GM21786 (cell line): ENCODE results near the gene ZNF780B.
"Not testable (repeated sequence)": the region's sequence is repeated elsewhere in the genome, so short reads cannot be mapped to it uniquely, and the experiment has no call there.

Source experiments
- ATAC-seq: cut with Tn5 transposase; IDR thresholded peaks from one replicate; pipeline ENCODE4 v1.9.1; 2021; ENCODE audit not compliant: unreplicated experiment

ZNF780B gene

DNA sequence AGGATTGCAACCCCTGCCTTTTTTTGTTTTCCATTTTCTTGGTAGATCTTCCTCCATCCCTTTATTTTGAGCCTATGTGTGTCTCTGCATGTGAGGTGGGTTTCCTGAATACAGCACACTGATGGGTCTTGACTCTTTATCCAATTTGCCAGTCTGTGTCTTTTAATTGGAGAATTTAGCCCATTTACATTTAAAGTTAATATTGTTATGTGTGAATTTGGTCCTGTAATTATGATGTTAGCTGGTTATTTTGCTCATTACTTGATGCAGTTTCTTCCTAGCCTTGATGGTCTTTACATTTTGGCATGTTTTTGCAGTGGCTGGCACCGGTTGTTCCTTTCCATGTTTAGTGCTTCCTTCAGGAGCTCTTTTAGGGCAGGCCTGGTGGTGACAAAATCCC, 14.3 kb downstream of the ZNF780B start:
- ATAC-seq = not testable (repeated sequence)

DNA sequence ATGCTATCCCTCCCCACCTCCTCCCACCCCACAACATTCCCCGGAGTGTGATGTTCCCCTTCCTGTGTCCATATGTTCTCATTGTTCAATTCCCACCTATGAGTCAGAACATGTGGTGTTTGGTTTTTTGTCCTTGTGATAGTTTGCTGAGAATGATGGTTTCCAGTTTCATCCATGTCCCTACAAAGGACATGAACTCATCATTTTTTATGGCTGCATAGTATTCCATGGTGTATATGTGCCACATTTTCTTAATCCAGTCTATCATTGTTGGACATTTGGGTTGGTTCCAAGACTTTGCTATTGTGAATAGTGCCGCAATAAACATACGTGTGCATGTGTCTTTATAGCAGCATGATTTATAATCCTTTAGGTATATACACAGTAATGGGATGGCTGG, 18.0 kb downstream of the ZNF780B start:
- ATAC-seq = not testable (repeated sequence)

DNA sequence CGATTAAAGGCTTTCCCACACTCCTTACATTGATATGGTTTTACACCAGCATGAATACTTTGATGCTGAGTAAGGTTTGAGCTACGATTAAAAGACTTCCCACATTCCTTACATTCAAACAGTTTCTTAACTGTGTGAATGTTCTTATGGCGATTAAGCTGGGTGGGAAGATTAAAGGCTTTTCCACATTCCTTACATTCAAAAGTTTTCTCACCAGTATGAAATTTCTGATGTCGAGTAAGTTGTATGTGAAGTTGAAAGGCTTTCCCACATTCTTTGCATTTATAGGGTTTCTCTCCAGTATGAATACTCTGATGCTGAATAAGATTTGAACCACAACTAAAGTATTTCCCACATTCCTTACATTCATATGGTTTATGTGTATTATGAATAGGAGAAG, 20.0 kb downstream of the ZNF780B start:
- no peak for ATAC-seq

DNA sequence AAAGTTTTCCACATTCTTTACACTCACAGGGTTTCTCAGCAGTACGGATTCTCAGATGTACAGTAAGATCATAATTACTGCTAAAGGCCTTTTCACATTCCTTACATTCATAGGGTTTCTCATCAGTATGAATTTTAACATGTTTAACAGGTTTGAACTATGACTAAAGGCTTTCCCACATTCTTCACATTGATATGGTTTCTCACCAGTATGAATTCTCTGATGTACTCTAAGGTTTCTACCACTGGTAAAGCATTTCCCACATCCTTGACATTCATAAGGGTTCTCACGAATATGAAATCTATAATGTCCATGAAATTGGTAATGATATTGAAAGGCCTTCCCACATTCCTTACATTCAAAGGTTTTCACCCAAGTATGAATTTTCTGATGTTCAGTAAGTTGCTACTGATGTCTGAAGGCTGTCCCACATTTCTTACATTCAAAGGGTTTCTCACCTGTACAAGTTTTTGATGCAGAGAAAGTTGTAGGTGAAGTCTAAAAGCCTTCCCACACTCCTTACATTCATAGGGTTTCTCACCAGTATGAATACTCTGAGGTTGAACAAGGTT, 22.0 kb downstream of the ZNF780B start:
- no peak for ATAC-seq

DNA sequence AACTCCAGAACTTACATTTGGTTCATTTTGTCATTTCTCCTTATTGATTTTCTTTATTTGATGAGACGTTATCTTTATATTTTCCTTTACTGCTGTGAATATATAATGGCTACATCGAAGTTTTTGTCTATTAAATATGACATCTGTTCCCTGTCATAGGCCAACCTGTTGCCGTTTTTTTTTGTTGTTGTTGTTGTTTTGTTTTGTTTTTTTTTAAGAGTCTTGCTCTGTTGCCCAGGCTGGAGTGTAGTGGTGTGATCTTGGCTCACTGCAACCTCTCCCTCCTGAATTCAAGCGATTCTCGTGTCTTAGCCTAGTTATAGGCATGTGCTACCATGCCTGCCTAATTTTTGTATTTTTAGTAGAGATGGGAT, 29.4 kb downstream of the ZNF780B start:
- ATAC-seq = no peak

DNA sequence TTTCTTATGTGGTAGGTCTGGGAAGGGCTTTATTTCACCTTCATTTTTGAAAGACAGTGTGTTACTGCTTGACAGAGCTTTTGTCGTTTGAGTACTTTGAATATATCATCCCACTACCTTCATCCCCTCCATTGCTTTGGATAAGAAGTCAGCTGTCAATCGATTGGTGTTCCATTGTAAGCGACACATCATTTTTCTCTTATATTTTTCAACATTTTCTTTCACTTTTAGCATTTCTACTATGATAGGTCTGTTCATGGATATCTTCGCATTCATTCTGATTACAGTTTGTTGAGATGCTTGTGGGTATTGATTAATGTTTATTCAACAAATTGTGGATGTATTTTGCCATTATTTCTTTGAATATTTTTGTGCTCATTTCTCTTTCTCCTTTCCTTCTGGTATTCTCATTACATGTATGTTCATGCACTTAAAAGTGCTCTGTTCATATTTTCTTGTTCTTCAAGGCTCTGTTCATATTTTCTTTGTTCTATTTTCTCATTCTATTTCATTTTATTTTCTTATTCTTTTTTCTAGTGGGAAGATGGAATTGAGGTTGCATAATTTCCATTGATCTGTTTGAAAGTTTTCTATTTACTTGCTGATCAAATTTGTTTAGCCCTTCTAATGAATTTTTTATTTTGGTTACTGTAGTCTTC, 30.0 kb downstream of the ZNF780B start:
- ATAC-seq = no peak

DNA sequence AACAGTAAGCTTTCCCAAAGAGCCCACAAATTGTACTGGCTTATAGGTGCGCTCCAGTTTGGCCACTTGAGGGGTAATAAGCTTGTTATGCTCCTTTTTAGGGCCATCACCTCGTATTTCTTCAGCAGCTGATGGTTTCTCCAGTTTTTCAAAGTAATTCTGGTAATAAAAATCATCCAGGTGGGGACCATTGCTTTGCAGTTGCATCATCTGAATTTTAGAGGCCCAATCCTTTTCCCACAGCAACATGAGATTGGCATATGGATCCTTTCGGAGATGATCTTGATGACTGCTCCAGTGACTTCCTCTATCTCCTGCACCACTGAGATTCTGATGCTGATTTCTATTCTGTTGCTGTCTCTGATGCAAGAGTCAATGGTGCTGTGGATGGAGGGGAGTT, 32.1 kb downstream of the ZNF780B start:
- ATAC-seq = no peak

DNA sequence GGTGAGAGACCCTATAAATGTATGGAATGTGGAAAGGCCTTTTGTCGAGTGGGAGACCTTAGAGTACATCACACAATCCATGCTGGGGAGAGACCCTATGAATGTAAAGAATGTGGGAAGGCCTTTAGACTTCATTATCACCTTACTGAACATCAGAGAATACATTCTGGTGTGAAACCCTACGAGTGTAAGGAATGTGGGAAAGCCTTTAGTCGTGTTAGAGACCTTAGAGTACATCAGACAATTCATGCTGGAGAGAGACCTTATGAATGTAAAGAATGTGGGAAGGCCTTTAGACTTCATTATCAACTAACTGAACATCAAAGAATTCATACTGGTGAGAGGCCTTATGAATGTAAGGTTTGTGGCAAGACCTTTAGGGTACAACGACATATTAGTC, 42.0 kb downstream of the ZNF780B start:
- ATAC-seq = no peak

DNA sequence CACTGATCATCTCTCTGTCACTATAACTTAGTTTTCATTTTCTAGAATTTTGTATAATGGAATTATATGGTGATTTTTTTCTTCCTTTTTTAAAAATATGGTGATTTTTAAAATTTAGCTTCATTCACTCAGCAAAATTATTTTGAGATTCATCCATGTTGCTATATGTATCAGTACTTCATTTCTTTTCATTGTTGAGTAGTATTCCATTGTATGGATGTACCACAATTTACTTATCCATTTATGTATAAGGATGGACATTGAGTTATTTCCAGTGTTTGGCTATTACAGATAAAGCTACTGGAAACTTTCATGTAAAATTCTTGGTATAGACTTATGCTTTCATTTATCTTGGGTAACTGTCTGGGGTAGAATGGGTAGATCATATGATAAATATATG, 46.4 kb downstream of the ZNF780B start:
- no peak for ATAC-seq

DNA sequence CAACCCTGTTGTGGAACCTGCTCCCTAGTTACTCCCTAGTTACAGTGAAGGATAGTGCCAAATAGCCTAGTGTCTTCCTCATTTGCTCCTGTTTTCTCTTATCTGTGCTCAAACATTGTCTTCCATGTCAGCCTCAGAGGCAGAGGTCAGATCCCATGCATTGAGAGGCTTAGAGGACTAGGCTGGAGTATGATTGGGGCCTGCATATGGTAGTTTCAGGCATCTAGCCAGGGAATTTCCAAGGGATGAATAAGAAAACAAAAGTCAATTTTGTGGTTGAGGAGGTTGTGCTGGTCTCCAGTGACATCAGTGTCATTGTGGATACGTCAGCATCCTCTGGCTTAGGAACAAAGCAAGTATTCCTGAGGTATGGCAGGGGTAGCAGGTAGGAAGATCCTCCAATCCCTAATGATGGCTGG, 49.7 kb downstream of the ZNF780B start:
- ATAC-seq = no peak

DNA sequence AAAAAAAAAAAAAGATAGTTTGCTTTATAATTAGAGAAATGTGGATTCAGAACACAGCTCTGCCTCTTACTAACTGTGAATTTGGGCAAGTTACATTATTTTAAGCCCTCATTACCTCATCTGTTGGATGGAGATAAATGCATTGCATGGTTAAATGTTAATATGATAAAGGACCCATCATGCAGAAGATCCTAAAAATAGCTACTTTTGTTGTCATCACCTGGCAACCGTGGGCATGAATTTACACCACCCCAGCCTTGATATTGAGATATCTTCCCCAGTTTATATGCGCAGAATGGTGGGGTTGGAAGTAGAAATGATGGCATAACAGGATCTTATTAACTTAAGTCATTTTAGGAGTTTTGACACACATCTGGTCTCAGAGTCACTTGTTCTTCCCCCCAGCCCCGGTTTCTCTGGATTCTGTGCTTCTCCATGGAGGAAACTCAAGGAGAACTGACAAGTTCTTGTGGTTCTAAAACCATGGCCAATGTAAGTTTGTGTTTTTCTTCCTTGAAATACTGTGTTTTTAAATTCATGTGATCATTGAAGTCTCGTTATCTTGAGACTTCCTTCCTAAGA, 50.2 kb downstream of the ZNF780B start:
- no peak for ATAC-seq

DNA sequence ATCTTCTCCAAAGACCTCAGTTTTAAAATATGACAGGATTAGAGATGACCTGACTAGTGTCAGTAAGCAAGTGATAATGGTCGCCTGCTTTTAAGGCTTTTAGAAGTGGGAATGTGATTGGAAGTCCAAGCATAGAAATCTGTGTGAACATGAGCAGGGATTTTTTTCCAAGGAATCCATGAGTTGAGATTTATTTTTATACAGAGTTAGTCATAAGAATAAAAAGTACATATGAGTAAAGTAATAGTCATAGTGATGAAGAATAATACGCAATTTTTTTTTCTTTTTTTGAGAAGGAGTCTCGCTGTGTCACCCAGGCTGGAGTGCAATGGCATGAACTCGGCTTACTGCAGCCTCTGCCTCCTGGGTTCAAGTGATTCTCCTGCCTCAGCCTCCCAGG, 57.5 kb downstream of the ZNF780B start:
- ATAC-seq = no peak

DNA sequence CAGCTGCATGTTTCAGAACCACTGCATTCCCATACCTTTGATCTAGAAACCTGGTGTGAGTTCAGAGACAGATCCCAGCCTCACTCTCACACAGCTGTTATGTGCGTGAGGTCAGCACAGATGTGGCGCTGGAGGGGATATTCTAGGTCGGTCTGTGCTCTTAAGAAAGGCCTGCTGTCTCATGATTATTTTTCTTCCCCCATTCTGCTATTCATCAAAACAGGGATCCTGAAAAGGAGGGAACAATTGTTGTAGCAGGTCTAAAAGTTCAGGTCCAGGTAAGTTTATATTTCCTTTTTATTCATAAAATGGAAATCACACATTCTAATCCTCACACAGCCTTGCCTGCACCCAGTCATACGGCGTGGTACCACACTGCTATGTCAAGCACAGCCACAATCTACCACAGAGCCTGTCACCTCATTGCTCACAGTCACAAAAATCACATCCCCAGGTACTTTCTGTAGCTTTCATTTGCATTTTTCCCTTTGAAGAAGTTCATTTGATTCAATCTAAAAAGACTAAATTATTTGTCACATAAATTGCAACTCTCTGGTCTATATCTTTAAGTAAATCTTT, 58.3 kb downstream of the ZNF780B start:
- no peak for ATAC-seq

DNA sequence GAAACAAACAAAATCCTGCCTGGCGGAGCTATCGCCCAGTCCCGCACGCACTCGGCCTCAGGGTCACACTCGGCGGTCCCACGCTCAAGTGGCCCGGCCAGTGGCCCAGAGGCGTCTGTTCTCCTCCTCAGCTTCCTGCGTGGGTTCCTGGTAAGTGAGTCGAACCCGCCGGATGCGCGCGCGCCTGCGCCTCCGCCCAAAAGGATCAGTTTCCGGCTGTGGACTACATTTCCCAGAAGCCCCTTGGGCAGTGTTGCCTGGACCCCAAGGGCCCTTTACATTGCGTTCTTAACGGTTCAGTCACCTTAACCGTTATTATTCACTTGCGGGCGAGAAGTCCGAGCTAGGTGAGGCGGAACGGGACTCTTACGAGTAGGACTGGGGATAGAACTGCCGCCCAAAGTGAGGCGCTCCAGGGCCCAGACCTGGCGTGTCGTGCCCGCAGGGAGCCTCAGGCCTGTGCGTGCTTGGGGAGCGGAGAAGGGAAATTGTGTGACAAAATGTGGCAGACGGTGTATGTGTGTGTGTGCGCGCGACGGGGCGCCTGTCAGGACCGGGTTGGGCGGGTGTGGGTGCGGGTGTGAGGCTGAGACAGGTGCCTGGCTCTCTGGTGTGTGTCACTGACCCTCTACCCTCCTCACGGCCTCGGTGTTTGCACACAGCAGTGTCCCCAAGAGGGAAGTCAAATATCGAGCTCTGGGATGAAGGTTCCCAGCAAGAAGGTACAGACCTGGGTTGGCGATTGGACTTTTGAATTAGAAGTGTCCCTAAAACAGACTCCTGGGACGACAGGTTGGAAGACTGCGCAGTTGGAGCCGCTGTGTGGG, 59.0 kb downstream of the ZNF780B start, which contains the start of gene ZNF546:
ZNF546 (plus strand) TSS at position 250 of the 827 bp plus-strand sequence. CDS start 1,267 bp downstream, outside the sequence.
- no peak for ATAC-seq

DNA sequence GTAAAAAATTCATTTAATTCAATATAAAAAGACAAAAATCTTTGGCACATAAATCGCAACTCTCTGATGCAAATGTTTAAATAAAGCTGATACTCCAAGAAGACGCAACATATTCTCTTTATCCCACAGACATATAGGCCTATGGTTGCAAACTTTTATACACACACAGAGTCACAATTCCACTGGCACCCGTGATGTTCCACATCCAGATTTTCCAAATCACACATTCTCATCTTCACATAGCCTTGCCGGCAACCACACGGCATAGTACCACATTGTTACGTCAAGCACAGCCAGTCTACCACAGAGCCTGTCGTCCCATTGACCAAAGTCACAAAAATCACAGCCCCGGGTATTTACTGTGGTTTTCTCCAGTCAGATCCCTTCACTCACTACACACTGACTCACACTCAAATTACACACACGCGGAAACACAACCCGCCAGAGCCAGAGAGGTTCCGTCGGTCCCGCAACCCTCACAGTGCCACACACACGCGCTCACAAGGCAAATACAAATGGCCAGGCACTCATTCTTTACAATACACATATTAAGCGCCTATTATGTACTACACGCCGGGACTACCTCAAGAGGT, 59.7 kb downstream of the ZNF780B start:
- ATAC-seq = no peak

DNA sequence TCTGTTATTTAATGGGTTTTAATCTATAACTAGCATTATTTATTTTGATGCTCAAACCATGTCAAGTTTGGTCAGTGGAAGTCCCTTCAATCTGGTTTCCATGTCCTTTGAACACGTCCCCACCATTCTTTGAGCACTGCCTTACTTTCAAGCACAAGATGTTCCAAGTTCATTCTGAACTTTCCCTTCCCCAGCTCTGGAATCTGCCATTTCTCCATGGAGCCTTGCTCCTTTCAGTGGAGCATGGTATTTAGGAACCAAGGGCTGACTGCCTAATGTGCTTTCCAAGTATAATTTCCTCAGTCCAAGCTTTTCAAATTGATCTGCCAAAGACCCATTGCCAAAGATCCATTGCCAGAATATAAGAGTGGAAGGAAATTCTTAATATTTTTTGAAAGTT, 60.2 kb downstream of the ZNF780B start:
- ATAC-seq = no peak

DNA sequence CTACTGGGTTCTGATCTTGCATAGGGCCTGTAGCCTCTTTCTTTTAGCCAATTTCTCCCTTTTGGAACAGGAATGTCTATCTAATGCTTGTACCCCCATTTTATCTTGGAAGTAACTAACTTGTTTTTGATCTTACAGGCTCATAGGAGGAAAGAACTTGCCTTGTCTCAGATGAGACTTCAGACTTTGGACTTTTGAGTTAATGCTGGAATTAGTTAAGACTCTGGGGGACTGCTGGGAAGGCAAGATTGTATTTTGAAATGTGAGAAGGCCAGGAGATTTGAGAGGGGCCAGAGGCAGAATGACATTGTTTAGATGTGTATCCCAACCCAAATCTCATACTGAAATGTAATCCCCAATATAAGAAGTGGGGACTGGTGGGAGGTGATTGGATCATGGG, 61.7 kb downstream of the ZNF780B start:
- no peak for ATAC-seq

DNA sequence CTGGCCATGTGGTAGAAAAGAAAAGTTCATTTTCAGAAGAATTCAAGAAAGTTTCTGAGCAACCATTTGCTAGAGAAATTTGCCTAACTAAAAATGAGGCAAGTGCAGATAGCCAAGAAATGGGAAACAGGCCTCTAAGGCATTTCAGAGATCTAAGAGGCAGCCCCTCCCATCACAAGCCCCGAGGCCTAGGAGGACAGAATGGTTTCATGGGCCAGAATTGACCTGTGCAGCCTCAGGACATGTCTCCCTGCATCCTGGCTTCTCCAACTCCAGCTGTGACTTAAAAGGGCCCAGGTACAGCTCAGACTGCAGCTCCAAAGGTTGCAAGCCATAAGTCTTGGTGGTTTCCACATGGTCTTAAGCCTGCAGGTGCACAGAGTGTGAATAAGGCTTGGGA, 62.4 kb downstream of the ZNF780B start:
- no peak for ATAC-seq

DNA sequence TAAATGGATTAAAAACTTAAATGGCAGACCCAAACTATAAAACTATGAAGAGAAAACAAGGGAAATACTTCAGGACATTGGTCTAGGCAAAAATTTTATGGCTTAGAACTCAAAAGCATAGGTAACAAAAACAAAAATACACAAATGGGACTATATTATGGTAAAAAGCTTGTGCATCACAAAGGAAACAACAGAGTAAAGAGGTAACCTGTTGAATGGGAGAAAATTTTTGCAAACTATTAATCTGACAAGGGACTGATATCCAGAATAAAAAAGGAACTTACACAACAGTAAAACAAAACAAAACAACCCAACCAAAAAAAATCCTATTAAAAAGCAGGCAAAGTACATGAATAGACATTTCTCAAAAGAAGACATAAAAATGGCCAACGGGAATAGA, 68.4 kb downstream of the ZNF780B start:
- ATAC-seq = no peak

DNA sequence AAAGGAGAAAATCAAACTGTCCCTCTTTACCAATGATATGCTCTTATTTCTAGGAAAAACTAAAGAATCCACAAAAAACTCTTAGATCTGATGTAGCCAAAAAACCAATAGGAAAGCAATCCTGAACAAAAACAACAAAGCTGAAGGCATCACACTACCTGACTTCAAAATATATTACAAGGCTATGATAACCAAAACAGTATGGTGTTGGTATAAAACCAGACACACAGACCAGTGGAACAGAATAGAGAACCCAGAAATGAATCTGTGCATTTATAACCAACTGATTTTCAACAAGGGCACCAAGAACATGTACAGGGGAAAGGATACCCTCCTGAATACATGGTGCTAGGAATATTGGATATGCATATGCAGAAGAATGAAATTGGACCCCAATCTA, 68.9 kb downstream of the ZNF780B start:
- no peak for ATAC-seq

DNA sequence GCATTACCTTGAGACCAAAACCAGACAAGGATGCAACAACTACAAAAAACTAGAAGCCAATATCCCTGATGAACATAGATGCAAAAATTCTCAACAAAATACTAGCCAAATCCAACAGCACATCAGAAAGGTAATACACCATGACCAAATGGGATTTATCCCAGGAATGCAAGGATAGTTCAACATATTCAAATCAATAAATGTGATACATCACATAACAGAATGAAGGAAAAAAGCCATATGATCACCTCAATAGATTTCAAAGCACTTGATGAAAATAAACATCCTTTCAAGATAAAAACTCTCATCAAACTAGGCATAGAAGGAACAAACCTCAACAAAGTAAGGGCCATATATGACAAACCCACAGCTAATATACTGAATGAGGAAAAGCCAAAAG, 69.4 kb downstream of the ZNF780B start:
- no peak for ATAC-seq
